HEK293 (cell line): ENCODE data around the gene EIF4E3.

ENCODE experiments used
- CTCF ChIA-PET: fragments of 350-600 bp; formaldehyde crosslinking; extraction: SDS; loops from one replicate; lab custom pipeline; 2021; ENCODE audit warnings: antibody characterized with exemption; lab: Yijun Ruan, JAX
- POLR2A ChIA-PET: fragments of 300-600 bp; formaldehyde crosslinking; extraction: SDS; loops from one replicate; lab custom pipeline; 2020; ENCODE audit warnings: antibody characterized with exemption, inconsistent platforms; lab: Yijun Ruan, JAX
- H3K27ac ChIP-seq: fragments of 200-500 bp; sonication (Bioruptor generic); 2 replicates; pipeline ENCODE4 v1.5.1; 2014; ENCODE audit warnings: low read depth, low read length, control low read depth, inconsistent platforms; ENCODE audit errors: extremely low read depth
- H3K36me3 ChIP-seq, 2 experiments: fragments of 200-500 bp in 1 of 2; sonication (Bioruptor generic) in 1 of 2; 1 replicate in 1 of 2; 2 replicates in 1 of 2; pipeline ENCODE4 v1.5.1; 2014 to 2017; ENCODE audit warnings: inconsistent platforms in 2 of 2, low read length in 2 of 2; ENCODE audit not compliant: control insufficient read depth in 2 of 2, insufficient read depth in 1 of 2
- H3K4me1 ChIP-seq: fragments of 200-500 bp; sonication (Bioruptor generic); 2 replicates; pipeline ENCODE4 v1.5.1; 2014; ENCODE audit warnings: mild to moderate bottlenecking, low read length, inconsistent platforms; ENCODE audit not compliant: control insufficient read depth, insufficient read depth
- H3K4me3 ChIP-seq: 2 replicates; pipeline ENCODE4 v1.5.1; 2011; ENCODE audit warnings: low read depth, mild to moderate bottlenecking, control low read depth, low read length, moderate library complexity
- H3K9me3 ChIP-seq: fragments of 200-500 bp; sonication (Bioruptor generic); 2 replicates; pipeline ENCODE4 v1.5.1; 2014; ENCODE audit warnings: low read depth, low read length, inconsistent platforms; ENCODE audit not compliant: control insufficient read depth, insufficient read depth
- ELK4 ChIP-seq: IDR thresholded peaks from 2 replicates; pipeline ENCODE4 v1.6.1; 2011; ENCODE audit warnings: mild to moderate bottlenecking, low read depth, low read length, borderline replicate concordance
- IKZF3 ChIP-seq: fragments of 450-650 bp; IDR thresholded peaks from 2 replicates; pipeline ENCODE4 v1.5.0; 2018; ENCODE audit warnings: missing biosample characterization, mild to moderate bottlenecking, missing genetic modification characterization, moderate library complexity
- PRDM10 ChIP-seq: fragments of 450-650 bp; formaldehyde crosslinking; IDR thresholded peaks from 2 replicates; pipeline ENCODE4 v1.5.1; 2016; ENCODE audit warnings: missing biosample characterization, missing genetic modification characterization
- PRDM4 ChIP-seq: fragments of 450-650 bp; formaldehyde crosslinking; IDR thresholded peaks from 2 replicates; pipeline ENCODE4 v1.5.1; 2017; ENCODE audit warnings: missing biosample characterization, missing genetic modification characterization
- SALL2 ChIP-seq: fragments of 450-650 bp; formaldehyde crosslinking; IDR thresholded peaks from 2 replicates; pipeline ENCODE4 v1.5.0; 2017; ENCODE audit warnings: missing biosample characterization, mild to moderate bottlenecking, missing genetic modification characterization, borderline replicate concordance
- TRIM28 ChIP-seq: IDR thresholded peaks from 2 replicates; pipeline ENCODE4 v1.6.1; 2011; ENCODE audit warnings: low read length, control low read depth, borderline replicate concordance
- ZFP41 ChIP-seq: fragments of 450-650 bp; formaldehyde crosslinking; IDR thresholded peaks from 2 replicates; pipeline ENCODE4 v1.5.1; 2016; ENCODE audit warnings: missing biosample characterization, missing genetic modification characterization, borderline replicate concordance
- ZNF146 ChIP-seq: fragments of 450-650 bp; formaldehyde crosslinking; IDR thresholded peaks from 2 replicates; pipeline ENCODE4 v1.5.1; 2016; ENCODE audit warnings: missing biosample characterization, missing genetic modification characterization
- ZNF324 ChIP-seq: fragments of 450-650 bp; formaldehyde crosslinking; IDR thresholded peaks from 2 replicates; pipeline ENCODE4 v1.5.1; 2016; ENCODE audit warnings: missing biosample characterization, missing genetic modification characterization
- ZNF501 ChIP-seq: fragments of 450-650 bp; formaldehyde crosslinking; IDR thresholded peaks from 2 replicates; pipeline ENCODE4 v1.5.1; 2016; ENCODE audit warnings: missing biosample characterization, missing genetic modification characterization
- ZNF571 ChIP-seq: fragments of 450-650 bp; formaldehyde crosslinking; IDR thresholded peaks from 2 replicates; pipeline ENCODE4 v1.5.0; 2017; ENCODE audit warnings: missing biosample characterization, missing genetic modification characterization
- ZNF610 ChIP-seq: fragments of 450-650 bp; formaldehyde crosslinking; IDR thresholded peaks from 2 replicates; pipeline ENCODE4 v1.5.1; 2016; ENCODE audit warnings: missing biosample characterization, missing genetic modification characterization, borderline replicate concordance
- ZNF670 ChIP-seq: fragments of 450-650 bp; formaldehyde crosslinking; IDR thresholded peaks from 2 replicates; pipeline ENCODE4 v1.5.1; 2016; ENCODE audit warnings: missing biosample characterization, missing genetic modification characterization, low read depth
- ZNF791 ChIP-seq: fragments of 450-650 bp; formaldehyde crosslinking; IDR thresholded peaks from 2 replicates; pipeline ENCODE4 v1.5.1; 2016; ENCODE audit warnings: missing biosample characterization, missing genetic modification characterization
- ZNF830 ChIP-seq: fragments of 450-650 bp; IDR thresholded peaks from 2 replicates; pipeline ENCODE4 v1.5.0; 2018; ENCODE audit warnings: missing biosample characterization, missing genetic modification characterization, low read depth, mild to moderate bottlenecking, moderate library complexity
- ZSCAN16 ChIP-seq: fragments of 450-650 bp; formaldehyde crosslinking; IDR thresholded peaks from 2 replicates; pipeline ENCODE4 v1.5.1; 2016; ENCODE audit warnings: missing biosample characterization, missing genetic modification characterization

EIF4E3 gene

DNA sequence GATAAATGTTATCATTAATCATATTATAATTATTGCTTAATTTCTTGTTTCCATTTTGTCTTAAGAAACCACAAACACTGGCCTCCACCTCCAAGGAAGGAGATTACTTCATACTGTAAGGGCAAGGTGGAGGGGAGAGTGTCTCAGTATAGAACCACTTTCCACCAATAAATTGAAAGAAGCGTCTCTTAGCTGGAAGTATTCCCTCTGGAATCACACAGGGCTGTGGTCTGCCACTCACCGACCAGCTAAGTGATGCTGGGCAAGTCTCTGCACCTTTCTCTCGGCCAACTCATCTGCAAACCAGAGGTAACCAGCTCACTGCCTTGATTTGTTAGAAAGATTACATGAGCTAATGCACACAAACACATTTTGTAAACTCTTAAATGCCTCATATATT is 63.1 kb downstream of the EIF4E3 start (continued):
- TF ChIP-seq ZNF571 (tag by site-specific recombination) (no peak), ZFP41 (tag by site-specific recombination) (no peak), SALL2 (tag by site-specific recombination) (no peak), ZNF146 (tag by site-specific recombination) (no peak), ZNF324 (no peak)

- no peak overlapping the region for H3K4me3 ChIP-seq
- ChIA-PET POLR2A (no interaction called here), CTCF (no interaction called here)
- H3K4me1 ChIP-seq, result peaks cover 4% of the 10 kb centered on the region; the same call in 1 of the 2 replicates
- TF ChIP-seq TRIM28, result no peak
- H3K36me3 ChIP-seq, result no peaks in the 10 kb centered on the region
- H3K27ac ChIP-seq, result no peak overlapping the region
- H3K9me3 ChIP-seq, result no peaks in the 10 kb centered on the region
Observed at GRCh38 chr3:71659864-71660591, 65.2 kb downstream of the EIF4E3 start.

DNA sequence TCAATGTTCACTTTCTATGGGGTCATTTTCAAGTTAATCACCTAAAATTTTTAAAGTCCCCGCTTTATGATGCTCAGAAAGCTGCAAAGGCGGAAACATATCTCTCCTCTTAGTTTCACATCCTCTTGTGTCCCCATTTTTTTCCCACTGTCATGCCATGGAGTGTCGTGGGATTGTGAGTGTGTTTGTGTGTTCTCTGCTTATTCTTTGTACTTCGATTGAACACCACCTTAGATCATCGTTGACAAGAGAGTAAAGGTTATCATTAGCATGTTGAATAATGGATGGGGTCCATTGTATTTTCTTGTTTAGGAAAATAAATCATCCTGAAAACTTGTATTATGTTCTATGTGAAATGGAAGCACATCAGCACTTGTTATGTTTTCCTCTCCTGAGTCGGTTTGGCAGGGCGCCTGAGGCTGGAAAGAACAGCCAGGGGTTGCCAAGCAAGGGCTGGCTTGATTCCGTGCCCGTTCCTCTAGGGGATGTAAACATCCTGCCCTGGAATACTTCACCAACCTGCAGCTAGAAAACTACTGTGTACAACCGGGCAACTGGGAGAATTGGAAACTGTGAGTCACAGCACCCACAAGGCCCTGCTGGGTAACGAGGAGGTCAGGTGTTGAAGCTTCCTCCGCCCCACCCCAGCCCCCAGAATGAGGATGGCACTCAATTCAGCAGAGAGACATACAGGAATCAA is 67.2 kb downstream of the EIF4E3 start:
- Histone ChIP-seq H3K9me3 (no peaks in the 10 kb centered on the region), H3K36me3 (no peaks in the 10 kb centered on the region), H3K4me3 (no peak overlapping the region), H3K27ac (no peak overlapping the region), H3K4me1 (peaks cover 4% of the 10 kb centered on the region; the same call in 1 of the 2 replicates)
- CTCF ChIA-PET, result interaction anchor here (0.8 kb wide), 1 partner anchor 1594 kb away, joined by 3 read pairs; no protein-coding TSS in a partner anchor
- no peak for TF ChIP-seq ZNF501 (tag by site-specific recombination)
- TF ChIP-seq ZNF670, result no peak
- TF ChIP-seq PRDM10 (tag by site-specific recombination), result no peak
- TF ChIP-seq ELK4, result no peak
- no peak for TF ChIP-seq ZNF610
- no peak for TF ChIP-seq ZNF791 (tag by site-specific recombination)
- TF ChIP-seq ZSCAN16 (tag by site-specific recombination), result no peak
- no peak for TF ChIP-seq ZNF830
- TF ChIP-seq IKZF3, result no peak
- no peak for TF ChIP-seq PRDM4 (tag by site-specific recombination)
- POLR2A ChIA-PET, result no interaction called here
